WTC11 (cell line): ENCODE data around the gene DOK3. TPM values are rescaled to one million over a fixed set of nuclear protein-coding genes. Genes with fewer than 3 reads are reported as not detected.

Experiments
- ATAC-seq: fragments of 200-7000 bp; cut with Tn5 transposase; 2 replicates; pipeline ENCODE4 v1.10.0; 2021; ENCODE audit warnings: mild to moderate bottlenecking, moderate library complexity
- CTCF ChIA-PET: fragments of 300-600 bp; sonication (Branson Sonifier 250); formaldehyde crosslinking; loops from one replicate; lab custom pipeline; 2021; ENCODE audit warnings: antibody characterized with exemption; lab: Charles Lee
- POLR2A ChIA-PET: fragments of 350-600 bp; sonication (Branson Sonifier 250); formaldehyde crosslinking; loops from one replicate; lab custom pipeline; 2021; ENCODE audit warnings: antibody characterized with exemption; lab: Charles Lee
- DNase-seq: peaks from one replicate; pipeline ENCODE4 v3.0.0; 2021; ENCODE audit warnings: low spot score
- H3K27ac Mint-ChIP-seq: 2 replicates; pipeline ENCODE4 v1.8.0; 2021; ENCODE audit warnings: mixed read lengths
- H3K27me3 Mint-ChIP-seq: 2 replicates; pipeline ENCODE4 v1.8.0; 2021; ENCODE audit warnings: low read depth, mild to moderate bottlenecking, moderate library complexity, mixed read lengths
- H3K36me3 Mint-ChIP-seq: 2 replicates; pipeline ENCODE4 v1.8.0; 2021; ENCODE audit warnings: mixed read lengths
- H3K4me1 Mint-ChIP-seq: 2 replicates; pipeline ENCODE4 v1.8.0; 2022; ENCODE audit warnings: mixed read lengths
- H3K4me3 Mint-ChIP-seq: 2 replicates; pipeline ENCODE4 v1.8.0; 2021; ENCODE audit warnings: mild to moderate bottlenecking, moderate library complexity, mixed read lengths
- H3K9me3 Mint-ChIP-seq: 2 replicates; pipeline ENCODE4 v1.8.0; 2021; ENCODE audit warnings: mixed read lengths
- ATF1 ChIP-seq: sonication (generic); formaldehyde crosslinking; IDR thresholded peaks from 2 replicates; pipeline ENCODE4 v1.8.1; 2023; ENCODE audit warnings: mild to moderate bottlenecking, moderate library complexity, missing genetic modification reagents
- GTF2I ChIP-seq: fragments of 250-450 bp; sonication (Bioruptor Pico); conservative IDR thresholded peaks from 2 replicates; pipeline ENCODE4 v1.4.0; 2021; ENCODE audit warnings: mild to moderate bottlenecking
- MXD4 ChIP-seq: fragments of 250-450 bp; sonication (Bioruptor Pico); IDR thresholded peaks from 2 replicates; pipeline ENCODE4 v1.8.0; 2021; ENCODE audit warnings: mild to moderate bottlenecking, moderate library complexity, borderline replicate concordance
- NFATC4 ChIP-seq: fragments of 250-450 bp; sonication (Bioruptor Pico); IDR thresholded peaks from 2 replicates; pipeline ENCODE4 v1.9.0; 2021; ENCODE audit warnings: mild to moderate bottlenecking
- NR1H2 ChIP-seq: sonication (generic); formaldehyde crosslinking; IDR thresholded peaks from 2 replicates; pipeline ENCODE4 v1.9.0; 2021; ENCODE audit warnings: mild to moderate bottlenecking, moderate library complexity, missing genetic modification reagents
- OVOL2 ChIP-seq: fragments of 250-450 bp; sonication (Bioruptor Pico); IDR thresholded peaks from 2 replicates; pipeline ENCODE4 v1.9.0; 2021; ENCODE audit warnings: mild to moderate bottlenecking, borderline replicate concordance
- SMAD4 ChIP-seq: sonication (generic); formaldehyde crosslinking; IDR thresholded peaks from 2 replicates; pipeline ENCODE4 v1.8.0; 2022; ENCODE audit warnings: mild to moderate bottlenecking, missing genetic modification reagents
- SOX15 ChIP-seq: fragments of 250-450 bp; sonication (Bioruptor Pico); IDR thresholded peaks from 2 replicates; pipeline ENCODE4 v1.9.0; 2021; ENCODE audit warnings: mild to moderate bottlenecking
- TCF7 ChIP-seq: sonication (generic); formaldehyde crosslinking; IDR thresholded peaks from 2 replicates; pipeline ENCODE4 v1.8.0; 2022; ENCODE audit warnings: mild to moderate bottlenecking, low read depth, missing genetic modification reagents, moderate library complexity
- ZNF232 ChIP-seq: sonication (generic); formaldehyde crosslinking; IDR thresholded peaks from 2 replicates; pipeline ENCODE4 v1.8.0; 2022; ENCODE audit warnings: mild to moderate bottlenecking, missing genetic modification reagents
- ZNF671 ChIP-seq: fragments of 250-450 bp; sonication (Bioruptor Pico); IDR thresholded peaks from 2 replicates; pipeline ENCODE4 v1.8.0; 2021; ENCODE audit warnings: mild to moderate bottlenecking
- total RNA-seq: library from RNA; stranded (reverse); gene quantifications from 3 replicates; pipeline ENCODE4 v1.2.3, GENCODE V29; 2021
- TF ChIP-seq, protein P1 (sequence below): sonication (generic); formaldehyde crosslinking; conservative IDR thresholded peaks from 2 replicates; pipeline ENCODE4 v1.8.1; 2022; ENCODE audit warnings: mild to moderate bottlenecking, missing genetic modification reagents
- TF ChIP-seq, protein P2 (sequence below): sonication (generic); formaldehyde crosslinking; IDR thresholded peaks from 2 replicates; pipeline ENCODE4 v1.8.0; 2022; ENCODE audit warnings: missing genetic modification reagents
- TF ChIP-seq, protein P3 (sequence below): sonication (generic); formaldehyde crosslinking; IDR thresholded peaks from 2 replicates; pipeline ENCODE4 v1.8.1; 2022; ENCODE audit warnings: low read depth, mild to moderate bottlenecking, moderate library complexity, missing genetic modification reagents, borderline replicate concordance
- TF ChIP-seq, protein P4 (sequence below): fragments of 250-450 bp; sonication (Bioruptor Pico); conservative IDR thresholded peaks from 2 replicates; pipeline ENCODE4 v1.9.0; 2021; ENCODE audit warnings: mild to moderate bottlenecking
- TF ChIP-seq, protein P5 (sequence below): sonication (generic); formaldehyde crosslinking; IDR thresholded peaks from 2 replicates; pipeline ENCODE4 v1.8.1; 2023; ENCODE audit warnings: mild to moderate bottlenecking, missing genetic modification reagents
- TF ChIP-seq, protein P6 (sequence below): sonication (generic); formaldehyde crosslinking; IDR thresholded peaks from 2 replicates; pipeline ENCODE4 v1.8.0; 2022; ENCODE audit warnings: mild to moderate bottlenecking, missing genetic modification reagents

The DOK3 gene
- total RNA-seq, 1 experiment from 2014 or later = 9.9 TPM

DNA sequence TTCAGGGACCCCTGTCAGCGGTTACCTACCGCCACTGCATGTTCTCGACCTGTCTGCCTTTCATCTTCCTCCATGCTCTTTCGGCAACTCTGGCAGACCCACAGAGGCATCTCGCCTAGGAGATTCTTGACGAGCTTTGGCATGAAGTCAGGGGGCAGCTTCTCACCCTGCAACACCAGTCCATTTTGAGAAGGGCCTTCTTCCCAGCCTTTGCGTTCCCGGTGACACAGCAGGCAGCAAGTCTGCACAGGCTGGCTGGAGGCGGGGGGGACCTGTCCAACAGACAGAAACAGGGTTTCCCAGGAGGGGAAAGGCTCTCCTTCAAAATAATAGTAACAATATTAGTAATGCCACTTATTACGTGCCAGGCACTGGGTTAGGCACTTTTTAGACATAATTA, 29.2 kb upstream of the DOK3 start (continued):
- no peak for TF ChIP-seq ZNF232 (CRISPR knock-in tag)
- TF ChIP-seq, protein P1, sequence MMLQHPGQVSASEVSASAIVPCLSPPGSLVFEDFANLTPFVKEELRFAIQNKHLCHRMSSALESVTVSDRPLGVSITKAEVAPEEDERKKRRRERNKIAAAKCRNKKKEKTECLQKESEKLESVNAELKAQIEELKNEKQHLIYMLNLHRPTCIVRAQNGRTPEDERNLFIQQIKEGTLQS = no peak
- TF ChIP-seq ZNF671 (CRISPR knock-in tag) = no peak
- TF ChIP-seq SOX15 (CRISPR knock-in tag) = no peak
- TF ChIP-seq GTF2I = no peak
- TF ChIP-seq SMAD4 = no peak
- TF ChIP-seq OVOL2 (CRISPR knock-in tag) = no peak
- TF ChIP-seq ATF1 (CRISPR knock-in tag) = no peak
- no peak for TF ChIP-seq MXD4 (CRISPR knock-in tag)

DNA sequence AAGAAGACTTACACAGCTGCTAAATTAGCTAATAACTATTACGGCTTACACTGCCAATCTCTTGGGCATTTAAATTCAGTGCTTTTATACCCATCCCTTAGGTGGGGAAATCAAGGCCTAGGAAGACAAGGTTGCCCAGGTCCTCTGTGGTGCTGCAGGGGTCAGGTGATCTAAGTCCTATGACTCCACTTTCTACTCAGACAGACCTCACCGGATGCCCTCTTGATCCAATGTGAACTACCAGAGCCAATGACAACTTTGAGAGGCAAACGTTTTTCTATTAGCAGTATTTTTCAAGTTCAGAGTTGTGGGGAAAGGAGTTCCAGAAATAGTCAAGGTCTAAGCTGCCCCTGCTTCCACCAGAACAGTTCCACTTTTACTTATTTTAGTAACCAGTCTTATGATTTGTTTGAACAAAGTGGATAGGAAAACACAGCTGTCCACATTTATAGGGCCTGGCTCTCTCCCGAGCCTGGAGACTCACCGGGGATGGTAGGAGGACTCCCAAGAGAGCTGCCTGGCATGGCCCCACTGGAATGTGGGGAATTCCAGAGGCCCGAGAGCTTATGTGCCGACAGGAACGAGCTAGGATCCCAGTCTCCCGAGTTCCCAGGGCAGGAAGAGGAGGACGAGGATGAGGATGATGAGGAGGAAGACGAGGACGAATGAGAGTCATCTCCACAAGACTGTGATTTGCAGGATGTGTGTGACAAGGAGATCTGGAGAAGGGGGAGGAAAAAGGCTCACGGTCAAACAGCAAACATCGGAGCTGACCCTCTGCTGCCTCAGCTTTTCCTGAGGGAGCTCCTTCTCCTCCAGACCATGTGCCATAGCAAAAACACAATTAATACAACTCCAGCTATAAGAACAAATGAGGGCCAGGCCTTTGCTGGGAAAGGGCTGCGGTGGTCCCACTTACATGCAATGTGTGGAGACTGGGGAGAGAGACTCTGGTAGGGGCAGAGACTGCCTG, 28.0 kb upstream of the DOK3 start:
- DNase-seq = no peak
- no peaks in the 10 kb centered on the region for H3K4me1 Mint-ChIP-seq
- H3K27ac Mint-ChIP-seq = peak overlapping the region; percentile 12; the same call in 1 of the 2 replicates
- ChIA-PET POLR2A (interaction anchor here (1.0 kb wide), 1 partner anchor 167 kb away, joined by 3 read pairs; no protein-coding TSS in a partner anchor), CTCF (interaction anchor here (0.6 to 1.3 kb wide), 5 partner anchors 9 to 147 kb away, joined by 3 to 4 read pairs (median 3); no protein-coding TSS in a partner anchor)
- H3K4me3 Mint-ChIP-seq = no peak overlapping the region
- ATAC-seq = peak; percentile 32; the same call in 1 of the 2 replicates
- peaks cover 41% of the 10 kb centered on the region for H3K36me3 Mint-ChIP-seq
- TF ChIP-seq, protein P2, sequence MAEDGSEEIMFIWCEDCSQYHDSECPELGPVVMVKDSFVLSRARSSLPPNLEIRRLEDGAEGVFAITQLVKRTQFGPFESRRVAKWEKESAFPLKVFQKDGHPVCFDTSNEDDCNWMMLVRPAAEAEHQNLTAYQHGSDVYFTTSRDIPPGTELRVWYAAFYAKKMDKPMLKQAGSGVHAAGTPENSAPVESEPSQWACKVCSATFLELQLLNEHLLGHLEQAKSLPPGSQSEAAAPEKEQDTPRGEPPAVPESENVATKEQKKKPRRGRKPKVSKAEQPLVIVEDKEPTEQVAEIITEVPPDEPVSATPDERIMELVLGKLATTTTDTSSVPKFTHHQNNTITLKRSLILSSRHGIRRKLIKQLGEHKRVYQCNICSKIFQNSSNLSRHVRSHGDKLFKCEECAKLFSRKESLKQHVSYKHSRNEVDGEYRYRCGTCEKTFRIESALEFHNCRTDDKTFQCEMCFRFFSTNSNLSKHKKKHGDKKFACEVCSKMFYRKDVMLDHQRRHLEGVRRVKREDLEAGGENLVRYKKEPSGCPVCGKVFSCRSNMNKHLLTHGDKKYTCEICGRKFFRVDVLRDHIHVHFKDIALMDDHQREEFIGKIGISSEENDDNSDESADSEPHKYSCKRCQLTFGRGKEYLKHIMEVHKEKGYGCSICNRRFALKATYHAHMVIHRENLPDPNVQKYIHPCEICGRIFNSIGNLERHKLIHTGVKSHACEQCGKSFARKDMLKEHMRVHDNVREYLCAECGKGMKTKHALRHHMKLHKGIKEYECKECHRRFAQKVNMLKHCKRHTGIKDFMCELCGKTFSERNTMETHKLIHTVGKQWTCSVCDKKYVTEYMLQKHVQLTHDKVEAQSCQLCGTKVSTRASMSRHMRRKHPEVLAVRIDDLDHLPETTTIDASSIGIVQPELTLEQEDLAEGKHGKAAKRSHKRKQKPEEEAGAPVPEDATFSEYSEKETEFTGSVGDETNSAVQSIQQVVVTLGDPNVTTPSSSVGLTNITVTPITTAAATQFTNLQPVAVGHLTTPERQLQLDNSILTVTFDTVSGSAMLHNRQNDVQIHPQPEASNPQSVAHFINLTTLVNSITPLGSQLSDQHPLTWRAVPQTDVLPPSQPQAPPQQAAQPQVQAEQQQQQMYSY (CRISPR knock-in tag) = no peak
- TF ChIP-seq TCF7 (CRISPR knock-in tag) (no peak), NR1H2 (CRISPR knock-in tag) (no peak), NFATC4 (no peak)
- TF ChIP-seq, protein P3, sequence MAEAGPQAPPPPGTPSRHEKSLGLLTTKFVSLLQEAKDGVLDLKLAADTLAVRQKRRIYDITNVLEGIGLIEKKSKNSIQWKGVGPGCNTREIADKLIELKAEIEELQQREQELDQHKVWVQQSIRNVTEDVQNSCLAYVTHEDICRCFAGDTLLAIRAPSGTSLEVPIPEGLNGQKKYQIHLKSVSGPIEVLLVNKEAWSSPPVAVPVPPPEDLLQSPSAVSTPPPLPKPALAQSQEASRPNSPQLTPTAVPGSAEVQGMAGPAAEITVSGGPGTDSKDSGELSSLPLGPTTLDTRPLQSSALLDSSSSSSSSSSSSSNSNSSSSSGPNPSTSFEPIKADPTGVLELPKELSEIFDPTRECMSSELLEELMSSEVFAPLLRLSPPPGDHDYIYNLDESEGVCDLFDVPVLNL = no peak
- TF ChIP-seq, protein P4, sequence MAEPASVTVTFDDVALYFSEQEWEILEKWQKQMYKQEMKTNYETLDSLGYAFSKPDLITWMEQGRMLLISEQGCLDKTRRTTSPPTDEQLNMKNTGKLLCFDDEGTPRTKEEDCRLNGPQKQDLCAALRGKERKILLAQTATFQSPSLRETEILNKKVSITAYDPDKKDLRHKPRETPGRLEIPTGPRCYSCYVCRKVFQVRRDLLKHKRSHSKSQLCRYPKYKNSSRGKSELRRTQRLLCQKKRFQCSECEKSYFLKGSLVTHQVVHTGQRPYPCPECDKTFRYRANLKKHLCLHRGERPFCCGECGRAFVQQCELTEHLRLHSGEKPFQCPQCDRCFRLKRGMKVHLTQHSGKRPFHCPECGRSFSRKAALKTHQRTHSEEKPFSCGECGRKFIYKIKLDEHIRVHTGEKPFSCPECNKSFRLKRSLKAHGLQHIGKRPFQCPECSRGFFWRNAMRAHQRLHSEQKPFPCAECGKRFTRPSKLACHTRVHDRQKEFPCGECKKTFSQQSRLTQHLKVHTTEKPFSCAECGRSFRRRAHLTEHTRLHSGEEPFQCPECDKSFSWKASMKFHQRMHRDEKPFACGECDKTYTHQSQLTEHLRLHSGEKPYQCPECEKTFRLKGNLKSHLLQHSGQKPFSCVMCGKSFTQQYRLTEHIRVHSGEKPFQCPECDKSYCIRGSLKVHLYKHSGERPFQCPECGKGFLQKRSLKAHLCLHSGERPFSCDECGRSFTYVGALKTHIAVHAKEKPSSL (CRISPR knock-in tag) = no peak
- TF ChIP-seq, protein P5, sequence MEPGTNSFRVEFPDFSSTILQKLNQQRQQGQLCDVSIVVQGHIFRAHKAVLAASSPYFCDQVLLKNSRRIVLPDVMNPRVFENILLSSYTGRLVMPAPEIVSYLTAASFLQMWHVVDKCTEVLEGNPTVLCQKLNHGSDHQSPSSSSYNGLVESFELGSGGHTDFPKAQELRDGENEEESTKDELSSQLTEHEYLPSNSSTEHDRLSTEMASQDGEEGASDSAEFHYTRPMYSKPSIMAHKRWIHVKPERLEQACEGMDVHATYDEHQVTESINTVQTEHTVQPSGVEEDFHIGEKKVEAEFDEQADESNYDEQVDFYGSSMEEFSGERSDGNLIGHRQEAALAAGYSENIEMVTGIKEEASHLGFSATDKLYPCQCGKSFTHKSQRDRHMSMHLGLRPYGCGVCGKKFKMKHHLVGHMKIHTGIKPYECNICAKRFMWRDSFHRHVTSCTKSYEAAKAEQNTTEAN (CRISPR knock-in tag) = no peak
- TF ChIP-seq, protein P6, sequence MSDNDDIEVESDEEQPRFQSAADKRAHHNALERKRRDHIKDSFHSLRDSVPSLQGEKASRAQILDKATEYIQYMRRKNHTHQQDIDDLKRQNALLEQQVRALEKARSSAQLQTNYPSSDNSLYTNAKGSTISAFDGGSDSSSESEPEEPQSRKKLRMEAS (CRISPR knock-in tag) = no peak
- H3K9me3 Mint-ChIP-seq = no peaks in the 10 kb centered on the region
- H3K27me3 Mint-ChIP-seq = no peaks in the 10 kb centered on the region
